ENCODE measurements around the gene FAM118A.
"Not testable (repeated sequence)": the region's sequence is repeated elsewhere in the genome, so short reads cannot be mapped to it uniquely, and the experiment has no call there.

FAM118A gene

GRCh38 chr22:45284705-45285262 lies 24.9 kb upstream of the FAM118A start, which contains the start of gene UPK3A:
UPK3A (plus strand) TSS chr22:45284949; CDS start chr22:45285014, 65 bp downstream.
- FAIRE-seq = no peak

- FAIRE-seq = no peak
Measured at GRCh38 chr22:45285263-45286058, 24.3 kb upstream of the FAM118A start.

- no peak for FAIRE-seq
Measured at GRCh38 chr22:45286854-45287551, 22.7 kb upstream of the FAM118A start.

- FAIRE-seq = no peak
Measured at GRCh38 chr22:45290410-45290936, 19.3 kb upstream of the FAM118A start.

GRCh38 chr22:45291061-45291930 lies 18.4 kb upstream of the FAM118A start:
- FAIRE-seq = no peak

- FAIRE-seq = no peak
Measured at GRCh38 chr22:45291931-45292290, 17.8 kb upstream of the FAM118A start.

- no peak for FAIRE-seq
Measured at GRCh38 chr22:45292731-45293442, 16.8 kb upstream of the FAM118A start.

- FAIRE-seq = no peak
Measured at GRCh38 chr22:45294030-45294429, 15.7 kb upstream of the FAM118A start.

GRCh38 chr22:45295004-45295403 lies 14.7 kb upstream of the FAM118A start:
- FAIRE-seq = not testable (repeated sequence)

- FAIRE-seq = no peak
Measured at GRCh38 chr22:45295492-45295891, 14.2 kb upstream of the FAM118A start.

GRCh38 chr22:45296628-45297297 lies 13.0 kb upstream of the FAM118A start:
- no peak for FAIRE-seq

GRCh38 chr22:45298934-45299505 lies 10.7 kb upstream of the FAM118A start:
- FAIRE-seq = no peak

GRCh38 chr22:45302751-45303150 lies 7.0 kb upstream of the FAM118A start:
- FAIRE-seq = no peak

GRCh38 chr22:45303181-45303580 lies 6.6 kb upstream of the FAM118A start:
- FAIRE-seq = no peak

GRCh38 chr22:45304971-45305370 lies 4.8 kb upstream of the FAM118A start:
- no peak for FAIRE-seq

GRCh38 chr22:45305456-45306075 lies 4.2 kb upstream of the FAM118A start:
- FAIRE-seq = no peak

- FAIRE-seq = no peak
Measured at GRCh38 chr22:45306139-45306538, 3.6 kb upstream of the FAM118A start.

- FAIRE-seq = no peak
Measured at GRCh38 chr22:45308391-45308956, 1.3 kb upstream of the FAM118A start.

- FAIRE-seq = no peak
Measured at GRCh38 chr22:45308957-45309421, 745 bp upstream of the FAM118A start.

GRCh38 chr22:45310331-45310976 lies 720 bp downstream of the FAM118A start:
- no peak for FAIRE-seq

Data from A204.1 (cell line).